ENCODE data around the gene GPR27.

Gene GPR27

GRCh38 chr3:71728632-71729342 is 24.9 kb upstream of the GPR27 start:
- no peaks in the 10 kb centered on the region for H3K27me3 ChIP-seq (ENCODE audit: low read length)
- H3F3A ChIP-seq (ENCODE audit: insufficient read depth) = no peaks in the 10 kb centered on the region
- H3K36me3 ChIP-seq (ENCODE audit: low read length) = no peaks in the 10 kb centered on the region
- H3K27ac ChIP-seq (ENCODE audit: low read depth, low read length) = no peak overlapping the region
- H3K79me2 ChIP-seq (ENCODE audit: insufficient read depth, low read length) = no peaks in the 10 kb centered on the region
- no peak for TF ChIP-seq CTCF (IDR thresholded peaks at IDR 0.05; ENCODE audit: insufficient read depth, low read length, poor library complexity, severe bottlenecking)
- TF ChIP-seq EZH2phosphoT487 (conservative IDR thresholded peaks at IDR 0.05; ENCODE audit: low read length) = no peak
- no peaks in the 10 kb centered on the region for H4K20me1 ChIP-seq (ENCODE audit: low read depth, low read length)
- no peak overlapping the region for H2AFZ ChIP-seq (ENCODE audit: low read depth, low read length, severe bottlenecking)
- no peak overlapping the region for H3K4me3 ChIP-seq (ENCODE audit: insufficient read depth, low read length, poor library complexity, severe bottlenecking)
- no peak overlapping the region for H3K9ac ChIP-seq (ENCODE audit: low read length)
- no peaks in the 10 kb centered on the region for H3K9me3 ChIP-seq (ENCODE audit: insufficient read depth, low read length)
- H3K4me2 ChIP-seq (ENCODE audit: low read depth, low read length, poor library complexity, severe bottlenecking) = no peak overlapping the region
- H3K9me2 ChIP-seq (replicated peaks; ENCODE audit: insufficient read depth, low read length) = no peaks in the 10 kb centered on the region

GRCh38 chr3:71732637-71733036 is 21.0 kb upstream of the GPR27 start:
- H3K9ac ChIP-seq (ENCODE audit: low read length) = no peak overlapping the region
- no peak overlapping the region for H3K27ac ChIP-seq (ENCODE audit: low read depth, low read length)
- H3K4me2 ChIP-seq (ENCODE audit: low read depth, low read length, poor library complexity, severe bottlenecking) = no peak overlapping the region
- H4K20me1 ChIP-seq (ENCODE audit: low read depth, low read length) = no peaks in the 10 kb centered on the region
- H2AFZ ChIP-seq (ENCODE audit: low read depth, low read length, severe bottlenecking) = no peak overlapping the region
- H3K36me3 ChIP-seq (ENCODE audit: low read length) = no peaks in the 10 kb centered on the region
- H3K9me3 ChIP-seq (ENCODE audit: insufficient read depth, low read length) = no peaks in the 10 kb centered on the region
- H3K4me3 ChIP-seq (ENCODE audit: insufficient read depth, low read length, poor library complexity, severe bottlenecking) = no peak overlapping the region
- no peaks in the 10 kb centered on the region for H3K79me2 ChIP-seq (ENCODE audit: insufficient read depth, low read length)
- no peaks in the 10 kb centered on the region for H3K27me3 ChIP-seq (ENCODE audit: low read length)
- TF ChIP-seq EZH2phosphoT487 (conservative IDR thresholded peaks at IDR 0.05; ENCODE audit: low read length) (no peak), CTCF (IDR thresholded peaks at IDR 0.05; ENCODE audit: insufficient read depth, low read length, poor library complexity, severe bottlenecking) (no peak)
- no peaks in the 10 kb centered on the region for H3K9me2 ChIP-seq (replicated peaks; ENCODE audit: insufficient read depth, low read length)
- H3F3A ChIP-seq (ENCODE audit: insufficient read depth) = no peaks in the 10 kb centered on the region

GRCh38 chr3:71733319-71733718 is 20.3 kb upstream of the GPR27 start:
- H3K27me3 ChIP-seq (ENCODE audit: low read length) = no peaks in the 10 kb centered on the region
- H3K9ac ChIP-seq (ENCODE audit: low read length) = no peak overlapping the region
- no peak overlapping the region for H3K4me3 ChIP-seq (ENCODE audit: insufficient read depth, low read length, poor library complexity, severe bottlenecking)
- H3F3A ChIP-seq (ENCODE audit: insufficient read depth) = no peaks in the 10 kb centered on the region
- no peaks in the 10 kb centered on the region for H3K79me2 ChIP-seq (ENCODE audit: insufficient read depth, low read length)
- no peaks in the 10 kb centered on the region for H3K9me3 ChIP-seq (ENCODE audit: insufficient read depth, low read length)
- no peaks in the 10 kb centered on the region for H4K20me1 ChIP-seq (ENCODE audit: low read depth, low read length)
- no peaks in the 10 kb centered on the region for H3K9me2 ChIP-seq (replicated peaks; ENCODE audit: insufficient read depth, low read length)
- H3K4me2 ChIP-seq (ENCODE audit: low read depth, low read length, poor library complexity, severe bottlenecking) = no peak overlapping the region
- H3K27ac ChIP-seq (ENCODE audit: low read depth, low read length) = no peak overlapping the region
- TF ChIP-seq EZH2phosphoT487 (conservative IDR thresholded peaks at IDR 0.05; ENCODE audit: low read length) (no peak), CTCF (IDR thresholded peaks at IDR 0.05; ENCODE audit: insufficient read depth, low read length, poor library complexity, severe bottlenecking) (no peak)
- no peak overlapping the region for H2AFZ ChIP-seq (ENCODE audit: low read depth, low read length, severe bottlenecking)
- no peaks in the 10 kb centered on the region for H3K36me3 ChIP-seq (ENCODE audit: low read length)

All from SU-DHL-6 (cell line).